ENCODE results near the gene GGTA1.

DNA sequence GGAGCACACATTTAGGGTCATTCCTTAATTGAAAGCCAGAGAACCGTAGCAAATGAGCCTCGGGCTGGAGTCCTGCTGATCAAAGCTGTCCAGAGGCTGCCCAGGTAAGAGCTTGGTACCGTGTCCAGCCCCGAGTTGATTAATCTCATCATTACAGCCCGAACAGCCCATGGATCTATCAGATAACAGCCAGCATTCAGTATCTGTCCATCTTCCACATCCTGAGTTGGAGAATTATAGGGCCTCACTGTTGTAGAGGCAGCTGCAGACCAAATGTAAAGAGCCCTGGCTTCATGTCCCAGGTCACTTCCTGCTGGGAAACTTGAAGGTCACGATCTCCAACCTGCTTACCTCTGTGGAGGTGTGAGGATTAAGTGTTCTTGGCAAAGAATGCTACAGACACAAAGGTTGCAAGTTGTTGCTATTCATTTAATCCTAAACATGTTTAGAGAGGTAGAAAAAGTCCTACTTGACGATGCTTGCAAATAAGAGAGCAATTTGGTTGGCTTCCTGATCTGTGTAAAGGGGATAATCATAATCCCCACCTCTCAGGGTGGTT, 16.1 kb downstream of the GGTA1 start:
- TF ChIP-seq, protein P1, sequence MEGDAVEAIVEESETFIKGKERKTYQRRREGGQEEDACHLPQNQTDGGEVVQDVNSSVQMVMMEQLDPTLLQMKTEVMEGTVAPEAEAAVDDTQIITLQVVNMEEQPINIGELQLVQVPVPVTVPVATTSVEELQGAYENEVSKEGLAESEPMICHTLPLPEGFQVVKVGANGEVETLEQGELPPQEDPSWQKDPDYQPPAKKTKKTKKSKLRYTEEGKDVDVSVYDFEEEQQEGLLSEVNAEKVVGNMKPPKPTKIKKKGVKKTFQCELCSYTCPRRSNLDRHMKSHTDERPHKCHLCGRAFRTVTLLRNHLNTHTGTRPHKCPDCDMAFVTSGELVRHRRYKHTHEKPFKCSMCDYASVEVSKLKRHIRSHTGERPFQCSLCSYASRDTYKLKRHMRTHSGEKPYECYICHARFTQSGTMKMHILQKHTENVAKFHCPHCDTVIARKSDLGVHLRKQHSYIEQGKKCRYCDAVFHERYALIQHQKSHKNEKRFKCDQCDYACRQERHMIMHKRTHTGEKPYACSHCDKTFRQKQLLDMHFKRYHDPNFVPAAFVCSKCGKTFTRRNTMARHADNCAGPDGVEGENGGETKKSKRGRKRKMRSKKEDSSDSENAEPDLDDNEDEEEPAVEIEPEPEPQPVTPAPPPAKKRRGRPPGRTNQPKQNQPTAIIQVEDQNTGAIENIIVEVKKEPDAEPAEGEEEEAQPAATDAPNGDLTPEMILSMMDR (IDR thresholded peaks at IDR 0.05) = no peak
- TF ChIP-seq POLR2A (IDR thresholded peaks at IDR 0.05) (no peak), EP300 (IDR thresholded peaks at IDR 0.05) (no peak)
